GM21576 (cell line): ENCODE measurements around the gene VSIR.

Source experiments
- ATAC-seq: cut with Tn5 transposase; IDR thresholded peaks from one replicate; pipeline ENCODE4 v1.9.1; 2021; ENCODE audit warnings: mild to moderate bottlenecking, moderate library complexity; ENCODE audit not compliant: unreplicated experiment

The VSIR gene

DNA sequence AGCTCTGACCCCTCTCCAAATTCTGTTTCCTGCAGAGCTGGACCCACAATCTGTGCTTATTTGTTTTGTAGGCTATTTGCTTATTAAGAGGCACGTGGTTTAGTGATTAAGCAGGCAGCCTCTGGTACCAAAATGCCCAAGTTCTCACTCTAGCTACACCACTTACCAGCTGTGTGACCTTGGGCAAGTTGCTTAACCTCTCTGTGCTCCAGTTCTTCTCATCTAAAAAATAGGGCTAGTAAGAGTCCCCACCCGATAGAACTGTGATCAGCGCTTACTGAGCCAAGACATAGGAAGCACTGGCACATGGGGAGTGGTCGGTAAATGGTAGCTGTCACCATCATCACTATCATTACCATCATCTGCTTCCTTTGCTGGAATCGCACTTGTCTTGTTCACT is 74.6 kb downstream of the VSIR start:
- no peak for ATAC-seq

DNA sequence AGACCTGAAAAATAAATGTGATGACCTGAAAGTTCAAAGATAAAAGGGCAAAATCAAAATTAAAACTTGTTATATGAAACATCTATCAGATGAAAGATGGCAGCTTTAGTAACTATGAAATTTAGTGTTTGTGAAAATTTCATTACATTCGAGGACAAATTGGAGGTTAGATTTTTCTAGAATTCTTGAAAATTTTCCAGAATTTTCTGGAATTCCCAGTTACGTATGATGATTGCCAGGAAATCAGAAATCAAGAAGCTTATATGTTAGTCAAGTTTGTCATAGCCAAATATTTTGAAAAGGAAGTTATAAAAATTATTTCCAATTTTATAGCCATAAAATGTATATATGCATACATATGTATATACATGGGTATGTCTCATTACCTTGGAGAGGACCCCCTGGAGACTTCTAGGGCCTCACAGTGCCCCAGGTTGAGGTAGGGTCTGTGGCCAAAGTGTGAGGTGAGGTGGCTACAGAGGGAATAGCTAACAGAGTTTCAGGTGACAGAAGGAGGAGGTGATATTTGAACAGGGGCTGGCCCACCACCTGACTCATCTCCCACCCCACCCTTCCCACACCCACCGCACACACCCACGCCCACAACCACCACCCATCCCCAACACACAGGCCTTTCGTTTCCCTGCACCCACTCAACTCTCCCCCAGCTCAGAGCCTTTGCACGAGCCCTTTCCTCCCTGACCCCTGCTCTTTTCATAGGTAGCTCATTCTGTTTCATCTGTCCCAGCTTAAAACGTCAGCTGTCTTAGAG is 75.2 kb downstream of the VSIR start:
- ATAC-seq = no peak
